ENCODE data around the gene SFT2D3. TPM values are rescaled to one million over a fixed set of nuclear protein-coding genes. Genes with fewer than 3 reads are reported as not detected.

Gene SFT2D3
- total RNA-seq, 2 experiments from 2014 or later: 5.2 to 5.8 TPM

GRCh38 chr2:127659408-127660290 lies 41.6 kb upstream of the SFT2D3 start:
- Mint-ChIP-seq H3K27me3 (peaks cover 14% of the 10 kb centered on the region), H3K4me1 (no peaks in the 10 kb centered on the region), H3K9me3 (no peaks in the 10 kb centered on the region), H3K36me3 (ENCODE audit: low read depth) (no peaks in the 10 kb centered on the region), H3K4me3 (no peak overlapping the region), H3K27ac (no peak overlapping the region)
- ChIA-PET POLR2A (no interaction called here), CTCF (no interaction called here)
- no peak for DNase-seq

- Mint-ChIP-seq H3K4me1 (no peaks in the 10 kb centered on the region), H3K9me3 (no peaks in the 10 kb centered on the region), H3K27ac (no peak overlapping the region), H3K4me3 (no peak overlapping the region), H3K27me3 (peaks cover 20% of the 10 kb centered on the region), H3K36me3 (ENCODE audit: low read depth) (no peaks in the 10 kb centered on the region)
- no peak for DNase-seq
- ChIA-PET CTCF (no interaction called here), POLR2A (no interaction called here)
Observed at GRCh38 chr2:127660291-127660578, 41.1 kb upstream of the SFT2D3 start.

- no peak for DNase-seq
- Mint-ChIP-seq H3K27me3 (peaks cover 29% of the 10 kb centered on the region), H3K36me3 (ENCODE audit: low read depth) (no peaks in the 10 kb centered on the region), H3K9me3 (no peaks in the 10 kb centered on the region), H3K27ac (no peak overlapping the region), H3K4me1 (no peaks in the 10 kb centered on the region), H3K4me3 (no peak overlapping the region)
- ChIA-PET POLR2A (no interaction called here), CTCF (no interaction called here)
Observed at GRCh38 chr2:127661072-127661649, 40.1 kb upstream of the SFT2D3 start.

GRCh38 chr2:127661949-127662510 lies 39.3 kb upstream of the SFT2D3 start:
- no peak overlapping the region for H3K27ac Mint-ChIP-seq
- ChIA-PET CTCF (no interaction called here), POLR2A (no interaction called here)
- H3K27me3 Mint-ChIP-seq: peaks cover 37% of the 10 kb centered on the region
- H3K9me3 Mint-ChIP-seq: no peaks in the 10 kb centered on the region
- H3K4me1 Mint-ChIP-seq: no peaks in the 10 kb centered on the region
- no peak overlapping the region for H3K4me3 Mint-ChIP-seq
- DNase-seq: no peak
- H3K36me3 Mint-ChIP-seq (ENCODE audit: low read depth): no peaks in the 10 kb centered on the region

GRCh38 chr2:127662937-127663565 lies 38.2 kb upstream of the SFT2D3 start:
- DNase-seq: no peak
- Mint-ChIP-seq H3K4me3 (no peak overlapping the region), H3K27me3 (peaks cover 42% of the 10 kb centered on the region), H3K36me3 (ENCODE audit: low read depth) (no peaks in the 10 kb centered on the region), H3K9me3 (no peaks in the 10 kb centered on the region), H3K4me1 (no peaks in the 10 kb centered on the region), H3K27ac (no peak overlapping the region)
- POLR2A ChIA-PET: no interaction called here
- CTCF ChIA-PET: no interaction called here

GRCh38 chr2:127663566-127664064 lies 37.7 kb upstream of the SFT2D3 start:
- Mint-ChIP-seq H3K27me3 (peaks cover 42% of the 10 kb centered on the region), H3K36me3 (ENCODE audit: low read depth) (no peaks in the 10 kb centered on the region), H3K4me1 (no peaks in the 10 kb centered on the region), H3K4me3 (no peak overlapping the region), H3K9me3 (no peaks in the 10 kb centered on the region), H3K27ac (no peak overlapping the region)
- CTCF ChIA-PET: interaction anchor here (0.6 to 1.4 kb wide), 2 partner anchors 14 to 532 kb away, joined by 3 read pairs; no protein-coding TSS in a partner anchor
- DNase-seq: no peak
- POLR2A ChIA-PET: no interaction called here

- Mint-ChIP-seq H3K27me3 (peaks cover 47% of the 10 kb centered on the region), H3K4me1 (no peaks in the 10 kb centered on the region), H3K27ac (no peak overlapping the region), H3K36me3 (ENCODE audit: low read depth) (no peaks in the 10 kb centered on the region), H3K4me3 (no peak overlapping the region), H3K9me3 (no peaks in the 10 kb centered on the region)
- no peak for DNase-seq
- ChIA-PET CTCF (interaction anchor here (0.6 to 1.4 kb wide), 2 partner anchors 14 to 532 kb away, joined by 3 read pairs; no protein-coding TSS in a partner anchor), POLR2A (no interaction called here)
Observed at GRCh38 chr2:127664065-127664894, 37.0 kb upstream of the SFT2D3 start.

GRCh38 chr2:127664895-127665225 lies 36.4 kb upstream of the SFT2D3 start:
- CTCF ChIA-PET: interaction anchor here (1.4 kb wide), 1 partner anchor 15 kb away, joined by 3 read pairs; no protein-coding TSS in a partner anchor
- POLR2A ChIA-PET: no interaction called here

GRCh38 chr2:127665267-127665893 lies 35.9 kb upstream of the SFT2D3 start:
- Mint-ChIP-seq H3K9me3 (no peaks in the 10 kb centered on the region), H3K27me3 (peaks cover 55% of the 10 kb centered on the region), H3K27ac (no peak overlapping the region), H3K4me1 (no peaks in the 10 kb centered on the region), H3K4me3 (no peak overlapping the region), H3K36me3 (ENCODE audit: low read depth) (no peaks in the 10 kb centered on the region)
- POLR2A ChIA-PET: no interaction called here
- no peak for DNase-seq
- CTCF ChIA-PET: no interaction called here

More at GRCh38 chr2:127664895-127665225, 36.4 kb upstream of the SFT2D3 start:
- no peak for DNase-seq
- Mint-ChIP-seq H3K36me3 (ENCODE audit: low read depth) (no peaks in the 10 kb centered on the region), H3K9me3 (no peaks in the 10 kb centered on the region), H3K4me3 (no peak overlapping the region), H3K4me1 (no peaks in the 10 kb centered on the region), H3K27me3 (peaks cover 50% of the 10 kb centered on the region), H3K27ac (no peak overlapping the region)

- H3K27me3 Mint-ChIP-seq: peaks cover 70% of the 10 kb centered on the region
Observed at GRCh38 chr2:127669056-127669455, 32.2 kb upstream of the SFT2D3 start.

GRCh38 chr2:127670055-127670956 lies 31.0 kb upstream of the SFT2D3 start:
- Mint-ChIP-seq H3K27me3 (peaks cover 66% of the 10 kb centered on the region), H3K27ac (no peak overlapping the region), H3K4me1 (peaks cover 4% of the 10 kb centered on the region), H3K4me3 (no peak overlapping the region), H3K36me3 (ENCODE audit: low read depth) (no peaks in the 10 kb centered on the region), H3K9me3 (no peaks in the 10 kb centered on the region)
- ChIA-PET POLR2A (no interaction called here), CTCF (interaction anchor here (0.6 kb wide), 1 partner anchor 333 kb away, joined by 3 read pairs; no protein-coding TSS in a partner anchor)
- no peak for DNase-seq

More at GRCh38 chr2:127669056-127669455, 32.2 kb upstream of the SFT2D3 start:
- Mint-ChIP-seq H3K27ac (no peak overlapping the region), H3K4me1 (no peaks in the 10 kb centered on the region), H3K9me3 (no peaks in the 10 kb centered on the region), H3K36me3 (ENCODE audit: low read depth) (no peaks in the 10 kb centered on the region), H3K4me3 (no peak overlapping the region)
- POLR2A ChIA-PET: no interaction called here
- CTCF ChIA-PET: no interaction called here
- no peak for DNase-seq

- no peak for DNase-seq
- H3K9me3 Mint-ChIP-seq: no peaks in the 10 kb centered on the region
- no peaks in the 10 kb centered on the region for H3K36me3 Mint-ChIP-seq (ENCODE audit: low read depth)
- POLR2A ChIA-PET: no interaction called here
- no peak overlapping the region for H3K27ac Mint-ChIP-seq
- peaks cover 63% of the 10 kb centered on the region for H3K27me3 Mint-ChIP-seq
- no peak overlapping the region for H3K4me3 Mint-ChIP-seq
- peaks cover 7% of the 10 kb centered on the region for H3K4me1 Mint-ChIP-seq
- CTCF ChIA-PET: interaction anchor here (0.6 kb wide), 1 partner anchor 332 kb away, joined by 3 read pairs; no protein-coding TSS in a partner anchor
Observed at GRCh38 chr2:127670957-127671290, 30.4 kb upstream of the SFT2D3 start.

Data from activated CD4-positive, alpha-beta memory T cell treated with anti-CD3 and anti-CD28 coated beads, Interleukin-2, amount 10 ng/mL, durations not matched to agents 7 days and 5 days (primary cell).